Measurements from ENCODE around the gene RPS15A.
"Not testable (repeated sequence)": the region's sequence is repeated elsewhere in the genome, so short reads cannot be mapped to it uniquely, and the experiment has no call there.

- not testable (repeated sequence) for TF ChIP-seq CTCF (IDR thresholded peaks at IDR 0.05); POLR2A (IDR thresholded peaks at IDR 0.05; ENCODE audit: low read depth); EP300 (IDR thresholded peaks at IDR 0.05)
These were observed 18.0 kb downstream of the RPS15A start for GRCh38 chr16:18772171-18772570.

Measured in esophagus muscularis mucosa (tissue), 4 donors.